ENCODE measurements around the gene EIF4G3.

DNA sequence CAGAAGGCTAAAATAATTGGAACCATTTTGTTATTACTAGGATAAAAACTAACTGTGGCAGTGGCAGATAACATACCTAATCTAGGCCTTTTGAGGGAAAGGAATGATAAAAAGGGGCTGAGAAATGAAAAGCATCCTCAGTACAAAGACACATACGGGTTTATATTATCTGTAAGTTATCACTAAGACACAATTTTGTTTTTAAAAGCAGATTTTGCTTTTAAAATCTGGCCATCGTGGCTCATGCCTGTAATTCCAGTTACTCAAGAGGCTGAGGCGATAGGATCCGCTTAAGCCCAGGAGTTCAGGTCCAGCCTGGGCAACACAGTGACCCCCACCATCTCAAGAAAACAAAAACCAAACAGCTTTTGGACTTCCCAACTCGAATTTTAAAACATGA lies 364.8 kb downstream of the EIF4G3 start:
- TF ChIP-seq EZH2 (IDR thresholded peaks at IDR 0.05) (no peak), POLR2AphosphoS5 (IDR thresholded peaks at IDR 0.05; ENCODE audit: borderline replicate concordance, low read depth, low read length) (no peak)

Data from SK-N-MC (cell line).